GDM1 (cell line): ENCODE measurements around the gene POMT2.
A peak's percentile ranks its signal among the peaks of the same experiment; 100 is the strongest.
"Not testable (repeated sequence)": the region's sequence is repeated elsewhere in the genome, so short reads cannot be mapped to it uniquely, and the experiment has no call there.

Experiments used
- DNase-seq: peaks from one replicate; lab custom pipeline; 2025; lab: John Stamatoyannopoulos, UW

Gene POMT2, protein sequence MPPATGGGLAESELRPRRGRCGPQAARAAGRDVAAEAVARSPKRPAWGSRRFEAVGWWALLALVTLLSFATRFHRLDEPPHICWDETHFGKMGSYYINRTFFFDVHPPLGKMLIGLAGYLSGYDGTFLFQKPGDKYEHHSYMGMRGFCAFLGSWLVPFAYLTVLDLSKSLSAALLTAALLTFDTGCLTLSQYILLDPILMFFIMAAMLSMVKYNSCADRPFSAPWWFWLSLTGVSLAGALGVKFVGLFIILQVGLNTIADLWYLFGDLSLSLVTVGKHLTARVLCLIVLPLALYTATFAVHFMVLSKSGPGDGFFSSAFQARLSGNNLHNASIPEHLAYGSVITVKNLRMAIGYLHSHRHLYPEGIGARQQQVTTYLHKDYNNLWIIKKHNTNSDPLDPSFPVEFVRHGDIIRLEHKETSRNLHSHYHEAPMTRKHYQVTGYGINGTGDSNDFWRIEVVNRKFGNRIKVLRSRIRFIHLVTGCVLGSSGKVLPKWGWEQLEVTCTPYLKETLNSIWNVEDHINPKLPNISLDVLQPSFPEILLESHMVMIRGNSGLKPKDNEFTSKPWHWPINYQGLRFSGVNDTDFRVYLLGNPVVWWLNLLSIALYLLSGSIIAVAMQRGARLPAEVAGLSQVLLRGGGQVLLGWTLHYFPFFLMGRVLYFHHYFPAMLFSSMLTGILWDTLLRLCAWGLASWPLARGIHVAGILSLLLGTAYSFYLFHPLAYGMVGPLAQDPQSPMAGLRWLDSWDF

DNA sequence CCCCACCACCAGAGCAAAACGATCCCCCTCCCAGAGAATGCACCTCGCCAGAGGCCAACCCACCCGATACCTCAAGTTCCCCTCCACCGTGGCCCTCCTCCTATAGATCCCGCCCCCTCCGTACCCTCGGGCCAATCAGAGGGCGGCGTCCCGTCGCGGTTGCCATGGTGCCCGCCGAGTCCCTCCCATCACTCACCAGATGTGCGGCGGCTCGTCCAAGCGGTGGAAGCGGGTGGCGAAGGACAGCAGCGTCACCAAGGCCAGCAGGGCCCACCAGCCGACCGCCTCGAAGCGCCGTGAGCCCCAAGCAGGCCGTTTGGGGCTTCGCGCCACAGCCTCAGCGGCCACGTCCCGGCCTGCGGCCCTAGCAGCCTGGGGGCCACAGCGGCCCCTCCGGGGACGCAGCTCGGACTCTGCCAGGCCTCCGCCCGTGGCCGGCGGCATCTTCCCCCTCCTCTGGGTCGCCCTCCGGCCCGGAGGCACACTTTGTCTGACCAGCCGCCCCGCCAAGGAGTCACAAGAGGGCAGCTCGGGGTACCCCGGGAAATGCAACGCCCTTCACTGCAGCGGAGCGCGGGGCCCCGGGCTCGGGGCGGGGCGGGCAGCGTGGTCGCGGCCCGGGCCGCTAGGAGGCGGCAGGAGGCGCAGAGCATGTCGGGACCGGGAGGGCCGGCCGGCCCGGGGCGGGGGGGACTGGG lies at the start of gene POMT2:
POMT2 (minus strand) TSS at position 646 of the 698 bp plus-strand sequence; CDS start at position 444, 202 bp downstream.
- DNase-seq: peak; percentile 86

DNA sequence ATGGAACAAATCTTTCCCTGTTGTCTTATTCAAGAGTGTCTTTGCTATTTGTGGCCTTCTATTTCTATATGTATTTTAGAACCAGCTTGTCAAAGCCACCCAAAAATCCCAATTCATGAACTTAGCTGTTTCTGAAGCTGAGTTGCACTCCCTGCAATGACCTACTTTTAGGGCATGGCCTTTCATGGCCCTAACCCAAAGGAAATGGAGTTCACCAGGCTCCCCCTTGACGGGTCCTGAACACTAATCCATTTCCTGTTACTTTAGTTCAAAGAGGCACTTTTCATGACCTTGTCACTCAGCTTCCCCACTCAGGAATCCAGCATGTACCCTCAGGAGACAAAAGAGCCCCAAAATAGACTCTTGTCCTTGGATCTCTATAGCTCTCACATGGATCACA lies 48.6 kb upstream of the POMT2 start:
- no peak for DNase-seq

DNA sequence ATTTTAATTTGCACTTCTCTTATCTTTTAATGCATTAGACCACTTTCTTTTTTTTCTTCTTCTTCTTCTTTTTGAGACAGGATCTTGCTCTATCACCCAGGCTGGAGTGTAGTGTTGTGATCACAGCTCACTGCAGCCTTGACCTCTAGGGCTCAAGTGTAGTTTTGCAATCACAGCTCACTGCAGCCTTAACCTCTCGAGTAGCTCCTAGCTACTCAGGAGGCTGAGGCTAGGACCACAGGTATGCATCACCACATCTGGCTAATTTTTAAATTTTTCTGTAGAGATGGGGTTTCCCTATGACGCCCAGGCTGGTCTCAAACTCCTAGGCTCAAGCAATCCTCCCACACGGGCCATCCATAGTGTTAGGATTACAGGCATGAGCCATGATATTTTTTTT lies 43.5 kb upstream of the POMT2 start:
- DNase-seq: no peak

DNA sequence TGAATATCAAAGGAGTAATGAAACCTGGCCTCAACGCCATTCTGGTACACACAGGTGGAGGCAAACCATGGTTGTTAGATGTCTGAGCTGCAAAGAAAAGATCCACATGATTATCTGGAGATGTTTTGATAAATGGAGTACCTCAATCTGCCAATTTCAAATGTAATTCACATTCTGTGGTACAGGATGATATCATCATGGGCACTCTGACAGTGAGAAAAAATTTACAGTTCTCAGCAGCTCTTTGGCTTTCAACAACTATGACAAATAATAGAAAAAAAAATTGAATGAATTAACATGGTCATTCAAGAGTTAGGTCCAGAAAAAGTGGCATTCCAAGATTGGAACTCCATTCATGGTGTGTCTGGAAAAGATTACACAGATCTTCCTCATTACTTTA lies 38.9 kb upstream of the POMT2 start:
- no peak for DNase-seq

DNA sequence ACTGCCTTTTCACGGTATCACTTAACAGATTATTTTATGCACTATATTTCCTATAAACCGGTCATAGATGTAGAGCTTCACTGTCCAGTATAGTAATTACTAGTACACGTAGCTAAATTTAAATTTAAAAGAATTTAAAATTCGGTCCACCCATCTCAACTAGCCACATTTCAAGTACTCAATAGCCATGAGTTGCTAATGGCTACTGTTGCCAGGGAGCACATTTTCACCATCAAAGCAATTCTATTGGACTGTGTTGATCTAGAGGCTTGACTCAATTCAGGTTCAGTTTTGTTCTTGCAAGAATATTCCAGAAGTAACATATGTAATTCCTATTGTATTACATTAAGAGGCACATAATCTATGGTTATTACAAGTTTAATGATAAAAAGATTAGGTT lies 36.2 kb upstream of the POMT2 start:
- DNase-seq: no peak

DNA sequence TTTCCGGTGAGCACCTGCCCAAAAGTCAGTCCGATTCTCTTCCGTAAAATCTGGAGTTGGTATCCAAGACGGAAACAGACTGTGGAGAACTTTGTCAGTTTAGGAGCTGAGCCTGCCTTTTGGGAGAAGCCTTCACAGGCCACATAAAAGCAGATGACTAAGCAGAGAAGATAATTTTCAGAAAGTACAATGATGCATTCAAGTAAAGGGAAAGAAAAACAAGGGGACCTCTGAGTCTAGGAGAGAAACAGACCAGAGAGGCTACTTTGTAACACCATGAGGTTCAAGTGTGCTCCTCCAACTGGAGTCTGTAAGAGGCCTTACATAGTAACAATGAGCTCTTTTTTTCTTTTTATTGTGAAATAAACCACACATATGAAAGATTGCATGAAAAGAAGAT lies 35.1 kb upstream of the POMT2 start:
- no peak for DNase-seq

DNA sequence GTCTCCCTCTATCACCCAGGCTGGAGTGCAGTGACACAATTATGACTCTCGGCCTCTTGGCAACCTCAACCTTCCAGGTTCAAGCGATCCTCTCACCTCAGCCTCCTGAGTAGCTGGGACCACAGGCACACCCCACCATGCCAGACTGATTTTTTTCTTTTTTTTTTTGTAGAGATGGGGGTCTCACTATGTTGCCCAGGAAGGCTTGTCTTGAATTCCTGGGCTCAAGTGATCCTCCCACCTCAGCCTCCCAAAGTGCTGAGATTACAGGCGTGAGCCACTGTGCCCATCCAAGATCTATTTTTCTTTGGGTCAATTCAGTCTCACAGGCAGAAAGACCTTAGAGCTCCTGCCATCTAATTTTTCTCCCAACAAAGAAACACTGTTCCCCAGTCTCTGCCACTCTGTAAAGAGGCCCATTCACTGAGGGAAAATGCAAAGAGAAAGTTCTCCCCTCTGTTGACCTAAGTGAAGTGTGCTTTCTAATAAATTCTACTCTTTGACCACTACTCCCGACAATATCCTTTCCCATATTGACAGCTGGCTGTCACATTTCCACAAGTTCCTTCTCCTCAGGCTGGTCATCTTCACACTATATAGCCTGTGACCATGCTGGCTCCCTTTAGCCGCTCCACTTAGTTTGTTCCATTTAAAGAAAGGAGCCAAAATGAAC lies 32.9 kb upstream of the POMT2 start:
- no peak for DNase-seq

DNA sequence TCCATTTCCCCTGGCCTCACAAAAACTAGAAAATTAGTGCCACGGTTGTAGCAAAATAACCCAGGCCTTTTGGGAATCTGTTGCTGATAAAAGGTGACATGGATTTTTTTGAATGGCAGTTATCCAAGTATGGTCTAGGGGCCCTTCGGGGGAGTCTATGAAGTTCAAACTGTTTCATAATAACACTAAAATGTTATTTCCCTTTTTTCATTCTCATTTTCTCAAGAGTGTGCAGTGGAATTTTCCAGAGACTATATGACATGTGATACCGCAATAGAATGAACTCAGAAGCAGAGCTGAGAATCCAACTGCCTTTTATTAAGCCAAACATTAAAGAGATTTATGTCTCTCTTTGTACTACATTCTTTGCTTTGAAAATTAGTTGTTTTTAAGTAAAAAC lies 27.1 kb upstream of the POMT2 start:
- DNase-seq: no peak

DNA sequence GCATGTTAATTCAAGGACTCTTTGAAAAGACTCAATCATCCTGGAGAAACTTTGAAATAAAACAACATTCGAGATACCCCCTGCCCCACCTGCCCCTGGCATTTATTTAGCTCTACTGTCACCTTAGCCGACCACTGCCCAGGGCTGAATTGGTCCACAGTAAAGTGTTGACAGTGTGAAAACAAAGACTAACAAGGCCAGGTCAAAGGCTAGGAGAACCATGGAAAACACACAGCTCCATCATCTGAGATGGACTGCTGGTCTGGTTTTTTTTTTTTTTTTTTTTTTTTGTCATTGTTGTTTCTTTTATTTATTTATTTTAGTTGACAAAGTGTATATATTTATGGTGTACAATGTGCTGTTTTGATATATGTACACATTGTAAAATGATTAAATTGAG lies 25.8 kb upstream of the POMT2 start:
- no peak for DNase-seq

DNA sequence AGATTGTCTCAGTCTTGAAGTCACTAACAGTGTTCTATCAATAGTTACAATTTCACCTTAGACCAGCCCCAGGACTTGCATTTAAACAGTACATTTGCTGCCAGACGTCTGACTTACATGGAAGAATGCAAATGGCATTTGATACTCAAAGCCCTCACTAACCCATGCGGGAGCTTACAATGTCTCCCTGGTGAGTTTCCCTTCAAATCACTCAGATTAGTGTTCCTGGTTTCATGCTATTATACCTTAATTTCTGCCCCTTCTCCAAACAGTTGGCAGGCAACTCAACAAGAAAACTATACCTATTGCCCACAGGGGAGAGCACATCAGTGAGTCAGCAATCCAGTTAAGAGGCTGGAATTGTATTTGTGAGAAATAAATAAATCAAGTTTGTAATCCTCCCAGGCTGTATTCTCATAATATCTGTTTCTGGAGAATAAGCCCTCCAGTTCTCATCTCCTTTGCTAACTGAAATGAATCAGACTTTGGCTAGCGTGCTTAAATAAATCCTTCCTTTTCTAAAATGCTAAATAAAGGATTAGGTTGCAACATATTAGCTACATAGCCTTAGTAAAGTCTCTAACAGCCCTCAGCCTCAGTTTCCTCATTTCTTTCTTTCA lies 23.8 kb upstream of the POMT2 start:
- DNase-seq: no peak

DNA sequence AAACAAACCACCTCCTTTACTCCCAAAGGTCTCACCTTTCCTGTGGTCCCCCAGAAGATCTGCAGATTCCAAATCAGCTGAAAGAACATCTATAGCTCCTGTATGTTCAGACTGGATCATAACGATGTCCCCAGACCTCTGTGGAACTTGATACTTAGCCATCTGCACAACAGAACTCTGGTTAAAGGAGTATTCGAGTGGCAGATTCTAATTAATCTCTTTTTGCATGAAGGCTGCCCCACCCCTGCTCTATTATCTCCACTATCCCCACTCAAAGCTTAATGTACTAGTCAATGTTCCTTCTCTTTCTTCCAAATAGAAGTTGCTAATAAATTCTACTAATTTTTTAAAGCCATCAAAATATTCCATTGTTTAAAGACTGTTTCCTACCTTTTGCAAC lies 23.0 kb upstream of the POMT2 start:
- DNase-seq: no peak

DNA sequence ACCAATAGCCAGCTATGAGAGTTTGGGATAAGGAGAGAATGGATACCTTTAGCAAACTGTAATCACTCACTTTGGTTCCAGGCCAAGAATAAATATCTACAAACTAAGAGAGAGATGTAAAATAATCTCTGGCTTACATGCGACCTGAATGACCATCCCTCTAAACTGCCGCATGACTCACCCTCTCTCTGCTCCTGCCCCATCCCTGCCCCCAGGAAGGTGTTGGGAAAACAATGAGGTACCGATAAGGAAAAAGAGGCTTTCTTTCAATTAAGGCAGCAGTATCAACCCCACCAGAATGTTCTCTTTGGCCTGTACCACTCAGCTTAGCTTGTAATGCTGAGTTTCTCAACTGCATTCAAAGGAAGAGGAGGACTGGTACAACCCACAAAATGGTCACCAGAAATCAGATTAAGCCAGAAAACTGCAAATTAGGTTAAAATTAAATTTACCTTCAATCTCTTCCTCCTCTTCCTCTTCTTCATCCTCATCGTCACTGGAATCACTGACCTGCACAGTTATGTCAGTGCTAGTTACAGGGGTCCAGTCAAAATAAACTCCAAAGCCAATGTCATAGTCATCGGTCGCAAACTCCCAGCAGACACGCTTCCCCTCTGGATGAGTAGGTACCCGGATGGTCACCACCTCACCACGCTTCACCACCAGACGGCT lies 22.2 kb upstream of the POMT2 start:
- DNase-seq: no peak

DNA sequence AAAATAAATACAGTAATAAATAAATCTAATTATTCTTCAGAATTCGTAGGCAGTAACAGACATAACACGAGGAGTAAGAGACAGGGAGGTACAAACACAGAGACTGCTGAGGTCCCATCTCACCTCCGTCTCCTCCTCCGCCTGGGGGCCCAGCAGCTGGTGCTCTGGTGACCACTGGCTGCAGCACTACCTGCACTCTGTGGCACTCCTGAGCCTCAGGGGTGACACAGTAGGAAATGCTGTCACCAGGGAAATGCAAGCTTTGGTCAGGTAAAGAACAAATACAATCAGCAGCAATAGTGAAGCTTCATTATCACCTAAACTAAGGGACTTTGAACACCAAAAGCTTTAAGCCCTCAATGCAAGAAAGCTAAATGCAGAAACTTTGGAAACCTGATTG lies 19.7 kb upstream of the POMT2 start:
- no peak for DNase-seq

DNA sequence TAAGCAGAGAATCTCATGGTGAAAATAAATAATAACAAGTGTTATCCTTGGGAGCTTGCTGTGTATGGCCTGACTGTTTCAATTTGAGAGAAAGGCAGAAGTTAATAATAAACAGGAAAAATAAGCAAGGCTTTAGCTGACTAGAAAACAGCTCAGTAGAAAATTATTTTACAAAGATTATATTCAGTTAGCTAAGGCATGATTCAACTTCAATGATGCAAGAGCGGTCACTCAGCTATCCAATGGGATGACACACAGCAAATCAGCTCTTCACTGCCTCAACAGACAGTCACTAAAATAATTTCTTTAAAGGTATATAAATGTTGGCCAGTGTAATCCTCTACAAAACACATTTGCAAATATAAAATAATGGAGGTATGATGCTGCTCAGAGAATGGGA lies 18.7 kb upstream of the POMT2 start:
- no peak for DNase-seq

DNA sequence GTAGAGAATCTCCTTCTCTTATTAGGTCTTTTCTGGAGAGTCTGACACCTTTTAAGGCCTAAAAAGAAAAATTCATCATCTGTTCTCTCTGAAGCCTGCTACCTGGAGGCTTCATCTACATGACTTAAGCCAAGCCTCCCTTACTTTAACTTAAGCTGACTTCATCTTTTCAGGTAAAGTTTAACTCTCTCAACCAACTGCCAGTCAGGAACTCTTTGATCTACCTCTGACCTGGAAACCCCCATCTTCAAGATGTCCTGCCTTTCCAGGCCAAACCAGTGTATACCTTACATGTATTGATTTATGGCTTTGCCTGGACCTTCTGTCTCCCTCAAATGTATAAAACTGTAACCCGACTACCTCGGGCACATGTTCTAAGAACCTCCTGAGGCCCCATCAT lies 17.6 kb upstream of the POMT2 start:
- no peak for DNase-seq

DNA sequence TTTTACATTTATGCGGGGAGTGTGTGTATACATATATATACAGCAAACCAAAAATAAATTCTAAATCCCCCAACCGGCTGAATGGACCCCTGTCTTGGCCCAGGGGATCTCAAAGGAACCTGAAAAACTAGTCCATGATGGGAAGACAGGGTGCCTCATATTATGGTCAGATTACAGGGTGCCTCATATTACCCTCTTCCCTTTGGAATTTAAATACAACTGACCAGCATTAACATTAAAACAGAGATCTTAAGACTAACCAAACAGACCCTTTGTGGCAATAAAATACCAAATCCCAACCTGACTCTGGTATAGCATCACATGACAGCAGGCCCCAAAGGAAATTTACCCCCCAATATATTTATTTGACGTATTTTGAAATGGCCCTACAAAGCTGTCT lies 17.2 kb upstream of the POMT2 start:
- DNase-seq: no peak

DNA sequence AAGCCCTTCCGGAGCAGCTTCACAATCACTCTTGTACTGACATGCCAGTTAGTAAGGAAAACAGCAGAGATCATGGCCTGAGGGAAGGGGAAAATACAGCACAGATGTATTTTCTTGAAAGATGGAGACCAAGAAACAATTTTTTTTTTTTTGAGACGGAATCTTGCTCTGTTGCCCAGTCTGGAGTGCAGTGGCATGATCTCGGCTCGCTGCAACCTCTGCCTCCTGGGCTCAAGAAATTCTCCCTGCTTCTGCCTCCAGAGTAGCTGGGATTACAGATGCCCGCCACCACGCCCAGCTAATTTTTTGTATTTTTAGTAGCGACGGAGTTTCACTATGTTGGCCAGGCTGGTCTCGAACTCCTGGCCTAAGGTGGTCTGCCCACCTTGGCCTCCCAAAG lies 16.6 kb upstream of the POMT2 start:
- not testable (repeated sequence) for DNase-seq

DNA sequence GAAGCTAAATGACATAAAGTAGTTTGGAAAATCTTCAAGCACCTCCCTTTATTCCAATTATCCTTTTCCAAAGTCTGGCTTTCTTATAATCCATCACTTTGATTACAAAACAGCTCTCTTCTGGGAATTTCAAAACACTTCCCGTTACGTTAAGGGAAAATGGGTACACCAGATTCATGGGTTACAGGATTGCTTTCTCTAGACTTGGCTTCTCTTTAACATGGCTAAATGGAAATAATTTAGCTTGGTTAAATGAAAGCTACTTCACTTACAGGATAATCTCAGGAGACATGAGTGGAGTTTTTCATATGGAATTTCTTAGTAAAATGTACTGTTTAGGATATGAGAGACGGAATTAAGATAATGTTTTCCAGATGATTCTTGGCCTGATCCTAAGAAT lies 14.9 kb upstream of the POMT2 start:
- no peak for DNase-seq

DNA sequence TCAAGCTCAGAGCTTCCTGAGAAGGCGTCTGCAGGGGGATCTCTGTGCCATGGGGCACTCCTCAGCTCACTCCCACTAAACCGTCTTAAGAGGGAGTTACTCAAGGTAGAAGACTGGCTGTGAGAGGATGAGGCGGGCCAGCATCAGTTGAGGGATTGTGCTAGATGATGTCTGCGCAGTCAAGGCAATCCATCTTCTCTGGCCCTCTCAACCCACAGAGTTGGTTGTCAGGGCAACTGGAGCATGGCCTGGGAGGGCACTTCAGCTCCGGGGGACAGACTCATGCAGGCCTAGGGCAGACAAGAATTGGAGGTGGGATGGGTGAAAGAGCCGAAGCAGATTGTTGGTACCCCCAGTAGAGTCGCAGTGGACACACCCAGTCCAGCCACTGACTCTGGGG lies 9.2 kb upstream of the POMT2 start:
- no peak for DNase-seq

DNA sequence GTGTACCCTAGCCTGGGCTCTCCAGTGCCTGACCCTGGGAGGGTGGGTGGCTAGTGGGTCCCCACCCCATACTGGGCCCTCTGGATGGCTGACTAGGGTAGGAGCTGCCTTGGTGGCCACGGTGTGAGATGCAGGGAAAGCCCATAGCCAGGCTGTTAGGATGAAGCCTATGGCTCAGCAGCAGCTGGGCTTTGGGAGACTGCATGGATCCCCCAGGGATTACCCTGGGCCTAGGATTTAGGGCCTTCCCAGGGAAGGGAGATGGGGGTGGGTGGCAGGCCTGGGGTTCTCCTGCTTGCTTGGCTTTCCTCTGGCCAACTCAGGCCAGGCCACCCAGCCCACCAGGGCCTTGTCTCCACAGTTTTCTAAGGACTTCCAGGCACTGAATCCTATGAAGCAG lies 6.4 kb upstream of the POMT2 start:
- DNase-seq: no peak

DNA sequence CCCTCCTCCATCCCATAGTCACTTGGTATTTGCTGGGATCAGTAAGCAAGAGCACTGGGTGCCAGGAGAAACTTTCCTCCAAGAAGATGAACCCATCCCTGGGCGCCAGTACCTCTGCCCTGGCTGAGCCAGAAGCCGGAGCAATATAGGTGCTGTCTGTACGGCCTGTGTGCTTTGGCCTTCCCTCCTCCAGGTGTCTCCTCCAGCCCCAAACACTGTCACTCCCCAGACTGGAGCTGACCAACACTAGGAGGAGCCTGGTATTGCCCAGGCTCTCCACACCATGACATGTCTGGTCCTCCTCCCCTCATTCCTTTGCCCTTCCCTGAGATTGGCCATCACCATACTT lies 5.0 kb upstream of the POMT2 start:
- no peak for DNase-seq
